Measurements from ENCODE around the gene OTX1. TPM values are rescaled to one million over a fixed set of nuclear protein-coding genes. Genes with fewer than 3 reads are reported as not detected.
A peak's percentile ranks its signal among the peaks of the same experiment; 100 is the strongest.

OTX1 gene
- total and polyA plus RNA-seq, 10 of the 15 experiments (the other 5 are each of a cell fraction or from before 2014, with no cell fraction given), result 0.04 to 0.67 (median 0.23) TPM; not detected in 2

- TF ChIP-seq TCF3 (IDR thresholded peaks at IDR 0.05; ENCODE audit: borderline replicate concordance, insufficient read depth, low read depth, low read length) (no peak), HDAC2 (IDR thresholded peaks at IDR 0.05) (no peak), CBX5 (IDR thresholded peaks at IDR 0.05; ENCODE audit: low read depth) (no peak), TCF12 (IDR thresholded peaks at IDR 0.05; ENCODE audit: low read depth, low read length) (no peak), YY1 (IDR thresholded peaks at IDR 0.05; ENCODE audit: low read depth, low read length) (peak; percentile 49), TAF1 (IDR thresholded peaks at IDR 0.05; ENCODE audit: borderline replicate concordance, low read depth, low read length) (no peak), E2F8 (IDR thresholded peaks at IDR 0.05; ENCODE audit: low read depth, partially characterized antibody) (no peak), FOXK2 (IDR thresholded peaks at IDR 0.05) (no peak), IKZF1 (conservative IDR thresholded peaks at IDR 0.05) (peak; percentile 66), NRF1 (conservative IDR thresholded peaks at IDR 0.05; ENCODE audit: low read depth, low read length) (no peak), SKIL (IDR thresholded peaks at IDR 0.05; ENCODE audit: low read depth, poor library complexity, severe bottlenecking) (no peak), FOXM1 (IDR thresholded peaks at IDR 0.05; ENCODE audit: low read depth, low read length) (no peak), ZNF687 (IDR thresholded peaks at IDR 0.05) (no peak; the same call in 1 of the 2 replicates), GATAD2B (conservative IDR thresholded peaks at IDR 0.05; ENCODE audit: low read depth) (peak; percentile 6; the same call in 1 of the 2 replicates), ZNF217 (IDR thresholded peaks at IDR 0.05) (peak; percentile 47; the same call in 1 of the 2 replicates), ZBED1 (IDR thresholded peaks at IDR 0.05; ENCODE audit: borderline replicate concordance) (no peak), SREBF2 (IDR thresholded peaks at IDR 0.05; ENCODE audit: low read length) (no peak), CTCF (IDR thresholded peaks at IDR 0.05 in 2 of 3, conservative IDR thresholded peaks at IDR 0.05 in 1 of 3; ENCODE audit: control insufficient read depth in 2 of 3, extremely low read depth in 1 of 3, insufficient read depth in 1 of 3, low read depth in 3 of 3, low read length in 3 of 3) (no peak), HDGF (IDR thresholded peaks at IDR 0.05) (no peak), SMC3 (IDR thresholded peaks at IDR 0.05; ENCODE audit: borderline replicate concordance, low read length) (no peak)
Observed at GRCh38 chr2:63050334-63051041, at the start of gene OTX1 (continued).
